NCI-H2029 (cell line): Measurements from ENCODE around the gene AIG1.
A peak's percentile ranks its signal among the peaks of the same experiment; 100 is the strongest.
"Not testable (repeated sequence)": the region's sequence is repeated elsewhere in the genome, so short reads cannot be mapped to it uniquely, and the experiment has no call there.

Experiments
- DNase-seq: peaks from one replicate; lab custom pipeline; 2025; lab: John Stamatoyannopoulos, UW

AIG1 gene

DNA sequence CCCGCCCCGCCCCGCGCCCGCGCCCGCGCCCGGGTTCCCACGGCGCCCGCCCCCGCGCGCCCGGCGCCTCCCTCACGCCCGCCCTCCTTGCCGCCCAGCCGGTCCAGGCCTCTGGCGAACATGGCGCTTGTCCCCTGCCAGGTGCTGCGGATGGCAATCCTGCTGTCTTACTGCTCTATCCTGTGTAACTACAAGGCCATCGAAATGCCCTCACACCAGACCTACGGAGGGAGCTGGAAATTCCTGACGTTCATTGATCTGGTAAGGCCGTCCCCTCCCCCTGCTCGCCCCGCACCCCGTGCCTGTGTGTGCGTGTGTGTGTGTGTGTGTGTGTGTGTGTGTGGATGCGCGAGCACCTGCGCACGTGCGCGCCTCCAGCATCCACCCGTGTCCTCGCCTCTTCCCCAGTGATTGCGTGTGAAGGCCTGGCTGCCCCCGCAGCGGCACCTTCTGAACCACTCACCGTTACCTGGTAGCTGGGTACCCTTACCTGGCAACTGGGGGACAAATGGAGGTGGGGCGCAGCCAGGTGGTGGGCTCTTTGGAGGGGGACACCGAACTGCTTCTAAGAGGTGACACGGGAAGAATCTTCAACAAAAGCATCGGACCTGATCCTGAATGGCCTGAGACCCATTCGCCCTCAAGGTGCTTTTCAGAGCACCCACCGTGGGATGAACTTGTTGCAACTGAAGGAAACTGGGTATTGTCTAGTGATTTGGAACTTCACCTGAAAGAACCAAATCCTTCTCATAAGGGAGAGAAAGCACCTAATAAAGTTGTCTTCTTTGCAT is at the start of gene AIG1:
TSS of gene AIG1 (plus strand) at position 84 of the 791 bp plus-strand sequence. CDS start at position 121, 37 bp downstream.
- DNase-seq, result peak; percentile 40

GRCh38 chr6:143014764-143015163 is 45.9 kb upstream of the AIG1 start:
- no peak for DNase-seq

- no peak for DNase-seq
These were observed 45.4 kb upstream of the AIG1 start for GRCh38 chr6:143015300-143015706.

GRCh38 chr6:143018955-143019354 is 41.7 kb upstream of the AIG1 start:
- DNase-seq, result no peak

- not testable (repeated sequence) for DNase-seq
These were observed 39.8 kb upstream of the AIG1 start for GRCh38 chr6:143020862-143021261.

DNA sequence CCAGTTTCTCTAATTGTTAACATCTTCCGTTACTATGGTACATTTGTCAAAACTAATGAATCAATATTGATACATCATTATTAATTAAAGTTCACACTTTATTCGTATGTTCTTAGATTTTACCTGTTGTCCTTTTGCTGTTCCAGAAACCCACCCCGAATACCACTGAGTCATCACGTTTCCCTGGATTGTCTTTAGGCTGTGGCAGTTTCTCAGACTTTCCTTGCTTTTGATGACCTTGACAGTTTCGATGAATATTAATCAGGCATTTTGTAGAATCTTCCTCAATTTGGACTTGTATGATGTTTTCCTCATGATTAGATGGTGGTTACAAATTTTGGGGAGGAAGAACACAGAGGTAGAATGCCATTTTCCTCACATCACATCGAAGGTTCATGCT is 39.1 kb upstream of the AIG1 start:
- DNase-seq, result no peak

- no peak for DNase-seq
These were observed 38.1 kb upstream of the AIG1 start for GRCh38 chr6:143022587-143022986.

- no peak for DNase-seq
These were observed 37.0 kb upstream of the AIG1 start for GRCh38 chr6:143023695-143024094.

GRCh38 chr6:143024977-143025376 is 35.7 kb upstream of the AIG1 start:
- no peak for DNase-seq

GRCh38 chr6:143026696-143027449 is 33.8 kb upstream of the AIG1 start:
- no peak for DNase-seq

- DNase-seq, result peak; percentile 4
These were observed 25.9 kb upstream of the AIG1 start for GRCh38 chr6:143034689-143035334.

DNA sequence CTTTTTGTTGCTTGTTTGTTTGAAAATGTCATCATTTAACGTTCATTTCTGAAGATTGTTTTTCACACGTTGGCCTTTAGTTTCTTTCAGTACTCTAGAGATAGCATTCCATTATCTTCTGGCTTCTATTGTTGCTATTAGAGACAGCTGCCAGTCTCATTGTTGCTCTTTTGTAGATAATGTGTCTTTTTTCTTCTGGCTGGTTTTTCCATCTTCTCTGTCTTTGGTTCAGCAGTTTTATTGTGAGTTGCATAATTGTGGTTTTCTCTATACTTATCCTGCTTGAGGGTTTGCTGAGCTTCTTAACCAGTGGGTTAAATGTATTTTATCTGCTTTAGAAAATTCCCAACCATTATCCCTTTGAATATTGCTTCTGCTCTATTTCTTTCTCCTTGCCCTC is 23.2 kb upstream of the AIG1 start:
- DNase-seq, result no peak

DNA sequence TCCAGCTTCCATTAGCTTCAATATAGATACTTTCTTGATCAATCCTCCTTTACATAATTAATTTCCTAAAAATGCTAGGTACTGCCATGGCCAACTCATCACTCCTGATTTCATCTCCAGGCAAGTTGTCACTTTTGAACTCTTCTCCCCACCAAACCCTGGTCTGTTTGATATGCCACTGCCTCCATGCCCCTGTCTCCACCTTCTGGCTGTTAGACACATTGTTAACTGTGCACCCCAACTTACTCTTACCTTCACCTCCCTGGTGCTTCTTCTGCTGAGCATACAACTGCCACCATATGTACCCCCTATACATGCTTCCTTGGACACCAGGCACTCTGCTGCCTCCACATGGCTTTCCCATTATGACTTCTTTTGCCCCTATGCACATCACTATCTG is 21.9 kb upstream of the AIG1 start:
- no peak for DNase-seq

- DNase-seq, result no peak
These were observed 21.1 kb upstream of the AIG1 start for GRCh38 chr6:143039548-143039947.

GRCh38 chr6:143040018-143040417 is 20.7 kb upstream of the AIG1 start:
- DNase-seq, result no peak

GRCh38 chr6:143044345-143044744 is 16.3 kb upstream of the AIG1 start:
- DNase-seq, result not testable (repeated sequence)

- DNase-seq, result no peak
These were observed 11.1 kb upstream of the AIG1 start for GRCh38 chr6:143049611-143050010.

GRCh38 chr6:143050509-143050908 is 10.2 kb upstream of the AIG1 start:
- no peak for DNase-seq

DNA sequence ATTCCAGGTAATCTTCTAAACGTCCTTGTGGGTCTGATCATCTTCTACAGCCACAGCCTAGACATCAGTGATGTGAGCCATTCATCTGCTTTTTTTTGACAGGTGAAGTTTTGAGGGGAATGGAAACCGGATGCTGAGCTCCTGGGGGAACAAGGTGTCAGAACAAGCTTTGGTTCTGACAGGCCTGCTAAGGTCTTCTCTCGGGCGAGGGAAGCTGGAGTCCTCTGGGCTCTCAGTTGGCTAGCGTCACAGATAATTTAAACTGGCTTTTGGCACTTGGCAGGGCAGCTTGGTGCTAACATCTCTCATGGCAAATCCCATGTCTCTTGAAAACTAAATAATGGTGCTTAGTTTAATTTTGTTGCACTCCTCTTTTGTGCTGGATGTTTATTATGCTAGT is 8.4 kb upstream of the AIG1 start:
- no peak for DNase-seq

- DNase-seq, result no peak
These were observed 6.8 kb upstream of the AIG1 start for GRCh38 chr6:143053856-143054255.

DNA sequence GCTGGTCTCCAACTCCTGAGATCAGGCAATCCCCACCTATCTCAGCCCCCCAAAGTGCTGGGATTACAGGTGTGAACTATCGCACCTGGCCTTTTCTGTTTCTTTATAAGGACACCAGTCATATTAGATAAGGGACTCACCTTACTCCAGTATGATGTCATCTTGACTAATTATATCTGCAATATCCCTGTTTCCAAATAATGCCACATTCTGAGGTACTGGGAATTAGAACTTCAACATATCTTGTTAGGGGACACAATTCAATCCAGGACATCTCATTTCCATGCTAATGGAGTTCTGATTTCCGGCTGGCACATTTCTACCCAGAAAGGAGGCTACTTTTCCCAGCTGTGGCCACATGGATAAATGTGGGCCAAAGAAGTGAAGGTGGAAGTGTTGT is 6.4 kb upstream of the AIG1 start:
- no peak for DNase-seq

DNA sequence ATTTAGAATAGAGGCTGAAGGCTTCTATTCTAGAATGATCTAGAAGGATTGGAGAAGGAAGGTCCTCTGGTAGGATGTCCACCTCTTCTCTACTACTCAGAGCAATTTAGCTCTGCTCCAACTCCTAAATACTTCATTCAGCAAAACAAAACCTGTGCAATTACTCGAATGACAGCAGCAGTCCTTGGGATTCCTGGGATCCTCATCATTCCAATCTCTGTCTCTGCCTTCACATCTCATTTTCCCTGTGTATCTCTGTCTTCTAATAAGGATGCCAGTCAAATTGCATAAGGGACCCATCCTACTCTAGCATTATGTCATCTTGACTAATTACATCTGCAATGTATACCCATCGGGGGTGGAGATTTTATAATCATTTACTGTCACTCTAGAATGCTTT is 5.5 kb upstream of the AIG1 start:
- no peak for DNase-seq

- DNase-seq, result no peak
These were observed 4.8 kb upstream of the AIG1 start for GRCh38 chr6:143055891-143056290.
